GM18498 (cell line): ENCODE data around the gene SPINT2.
"Not testable (repeated sequence)": the region's sequence is repeated elsewhere in the genome, so short reads cannot be mapped to it uniquely, and the experiment has no call there.

Source experiments
- ATAC-seq: cut with Tn5 transposase; IDR thresholded peaks from one replicate; pipeline ENCODE4 v1.9.1; 2021; ENCODE audit warnings: mild to moderate bottlenecking, moderate library complexity; ENCODE audit not compliant: unreplicated experiment

Gene SPINT2, protein sequence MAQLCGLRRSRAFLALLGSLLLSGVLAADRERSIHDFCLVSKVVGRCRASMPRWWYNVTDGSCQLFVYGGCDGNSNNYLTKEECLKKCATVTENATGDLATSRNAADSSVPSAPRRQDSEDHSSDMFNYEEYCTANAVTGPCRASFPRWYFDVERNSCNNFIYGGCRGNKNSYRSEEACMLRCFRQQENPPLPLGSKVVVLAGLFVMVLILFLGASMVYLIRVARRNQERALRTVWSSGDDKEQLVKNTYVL

GRCh38 chr19:38264486-38265212, at the start of gene SPINT2:
SPINT2 (plus strand) TSS chr19:38264573; CDS start chr19:38264893, 320 bp downstream.
- ATAC-seq = no peak

- ATAC-seq = no peak
Measured at GRCh38 chr19:38216785-38217641, 47.4 kb upstream of the SPINT2 start.

DNA sequence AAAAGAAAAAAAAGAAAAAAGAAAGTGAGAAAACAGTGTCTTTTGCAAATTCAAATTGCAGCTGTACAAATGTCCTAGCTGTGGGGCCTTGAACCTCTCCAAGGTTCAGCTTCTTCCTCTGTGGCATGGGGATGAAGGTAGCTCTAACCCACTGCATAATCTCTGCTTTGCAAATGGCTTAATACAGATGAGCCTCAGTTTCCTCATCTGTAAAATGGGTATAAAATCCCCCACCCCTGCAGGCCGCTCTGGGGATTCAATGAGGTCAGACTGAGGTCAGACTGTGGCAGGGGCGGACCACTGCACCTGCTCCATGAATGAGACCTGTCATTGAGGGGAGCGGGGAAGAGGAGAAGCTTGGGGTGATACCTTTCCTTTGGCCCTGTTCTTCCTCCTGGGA, 46.2 kb upstream of the SPINT2 start:
- ATAC-seq = no peak

- ATAC-seq = no peak
Measured at GRCh38 chr19:38219221-38219620, 45.2 kb upstream of the SPINT2 start.

GRCh38 chr19:38221421-38221820, 43.0 kb upstream of the SPINT2 start:
- ATAC-seq = no peak

DNA sequence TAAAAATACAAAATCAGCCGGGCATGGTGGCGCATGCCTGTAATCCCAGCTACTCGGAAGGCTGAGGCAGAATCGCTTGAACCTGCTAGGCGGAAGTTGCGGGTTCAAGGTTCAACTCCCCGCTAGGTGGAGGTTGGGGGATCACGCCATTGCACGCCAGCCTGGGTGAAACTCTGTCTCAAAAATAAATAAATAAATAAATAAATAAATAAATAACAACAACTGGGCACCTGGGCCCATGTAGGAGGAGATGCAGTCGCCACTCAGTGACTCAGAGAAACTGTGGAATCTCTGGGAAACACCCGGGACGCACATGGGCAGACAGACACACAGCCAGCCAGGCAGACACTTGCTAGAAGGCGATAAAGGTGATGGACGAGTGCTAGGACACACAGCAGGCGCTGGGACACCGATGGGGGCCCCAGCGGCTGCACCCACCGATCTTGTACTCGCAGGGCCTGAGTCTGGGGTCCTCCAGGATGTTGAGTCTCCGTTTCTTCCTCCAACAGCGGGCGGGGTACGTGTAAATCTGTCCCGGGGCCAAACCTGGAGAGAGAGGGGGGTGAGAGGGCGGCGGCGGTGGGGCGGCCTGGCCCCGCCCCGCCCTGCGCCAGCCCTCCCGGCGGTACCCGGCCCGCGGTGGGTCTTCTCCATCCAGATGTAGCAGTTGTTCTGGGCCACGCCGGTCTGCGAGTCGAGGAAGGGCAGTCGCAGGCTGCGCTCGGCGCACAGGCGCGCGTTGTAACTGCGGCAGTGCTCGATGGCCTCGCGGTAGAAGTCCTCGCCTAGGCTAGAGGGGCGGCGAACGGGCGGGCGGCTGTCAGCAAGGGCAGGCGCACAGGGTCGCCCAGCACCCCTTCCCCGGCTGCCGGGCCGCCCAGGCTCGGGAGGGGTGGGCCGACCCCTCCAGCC, 42.2 kb upstream of the SPINT2 start:
- no peak for ATAC-seq

GRCh38 chr19:38223119-38223523, 41.3 kb upstream of the SPINT2 start:
- no peak for ATAC-seq

GRCh38 chr19:38223617-38224013, 40.8 kb upstream of the SPINT2 start:
- ATAC-seq = no peak

DNA sequence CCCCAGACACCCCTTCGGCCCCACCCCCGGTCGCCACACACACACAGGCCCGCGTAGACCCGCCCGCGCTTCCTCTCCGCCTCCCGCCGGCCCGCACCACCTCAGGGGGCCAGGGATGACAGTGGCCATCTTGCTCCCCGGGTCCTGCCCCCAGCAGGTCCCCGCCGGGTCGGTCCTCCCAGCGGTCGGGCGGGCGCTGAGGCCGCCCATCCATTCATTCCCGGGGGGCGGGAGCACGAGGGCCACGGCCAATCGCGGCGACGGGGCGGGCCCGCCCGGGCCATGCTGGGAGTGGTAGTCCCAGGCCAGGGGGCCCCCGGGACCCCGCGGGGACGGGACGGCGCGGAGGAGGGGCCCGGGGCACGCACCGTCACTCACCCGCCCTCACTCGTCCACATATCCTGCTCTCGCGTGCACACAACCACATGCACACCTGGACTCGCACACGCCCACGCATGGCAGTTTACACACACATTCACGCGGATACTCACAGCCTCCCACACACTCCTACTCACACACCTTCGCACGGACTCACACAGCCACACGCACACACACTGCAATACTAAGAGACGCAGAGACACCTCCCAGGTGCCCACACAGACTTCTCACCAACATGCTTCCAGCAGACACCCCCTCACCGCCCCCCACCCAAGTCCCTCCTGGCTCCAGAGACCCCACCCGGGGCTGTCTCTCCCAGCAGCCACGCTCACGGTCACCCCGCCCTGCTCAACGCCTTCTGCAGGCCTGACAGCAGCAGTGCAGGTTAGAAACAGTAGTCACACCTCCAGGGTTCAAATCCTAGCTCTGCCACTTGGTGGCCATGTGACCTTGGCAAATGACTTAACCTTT, 40.1 kb upstream of the SPINT2 start, which contains the start of gene DPF1:
DPF1 (minus strand) TSS at position 209 of the 849 bp plus-strand sequence; CDS start at position 129, 80 bp downstream.
- ATAC-seq = peak; percentile 76

DNA sequence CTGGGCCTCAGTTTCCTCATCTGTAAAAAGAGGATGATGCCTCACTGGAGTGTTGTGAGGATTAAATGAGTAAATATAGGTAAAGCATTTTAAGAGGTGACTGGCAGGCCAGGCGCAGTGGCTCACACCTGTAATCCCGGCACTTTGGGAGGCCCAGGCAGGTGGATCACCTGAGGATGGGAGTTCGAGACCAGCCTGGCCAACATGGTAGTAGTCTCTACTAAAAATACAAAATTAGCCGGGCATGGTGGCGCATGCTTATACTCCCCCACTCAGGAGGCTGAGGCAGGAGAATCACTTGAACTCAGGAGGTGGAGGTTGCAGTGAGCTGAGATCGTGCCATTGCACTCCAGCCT, 39.5 kb upstream of the SPINT2 start:
- not testable (repeated sequence) for ATAC-seq

GRCh38 chr19:38227287-38228004, 36.9 kb upstream of the SPINT2 start:
- no peak for ATAC-seq

DNA sequence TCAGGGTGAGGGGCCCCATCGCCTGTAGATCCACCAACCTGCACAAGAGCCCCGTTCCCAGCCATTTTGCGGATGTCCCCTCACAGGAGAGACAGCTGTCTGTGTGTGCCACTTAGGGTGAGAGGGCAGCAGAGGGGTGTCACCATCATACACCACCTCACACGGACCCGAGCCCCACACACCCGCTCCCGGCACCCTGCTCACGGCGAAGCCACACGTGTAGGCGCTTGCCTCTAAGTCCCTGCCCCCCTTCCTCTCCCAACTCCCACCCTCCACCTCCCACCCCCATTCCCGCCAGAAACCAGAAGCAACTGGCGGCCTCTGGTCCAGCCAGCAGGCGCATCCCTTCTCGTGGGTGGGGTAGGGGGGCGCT, 36.4 kb upstream of the SPINT2 start:
- no peak for ATAC-seq

DNA sequence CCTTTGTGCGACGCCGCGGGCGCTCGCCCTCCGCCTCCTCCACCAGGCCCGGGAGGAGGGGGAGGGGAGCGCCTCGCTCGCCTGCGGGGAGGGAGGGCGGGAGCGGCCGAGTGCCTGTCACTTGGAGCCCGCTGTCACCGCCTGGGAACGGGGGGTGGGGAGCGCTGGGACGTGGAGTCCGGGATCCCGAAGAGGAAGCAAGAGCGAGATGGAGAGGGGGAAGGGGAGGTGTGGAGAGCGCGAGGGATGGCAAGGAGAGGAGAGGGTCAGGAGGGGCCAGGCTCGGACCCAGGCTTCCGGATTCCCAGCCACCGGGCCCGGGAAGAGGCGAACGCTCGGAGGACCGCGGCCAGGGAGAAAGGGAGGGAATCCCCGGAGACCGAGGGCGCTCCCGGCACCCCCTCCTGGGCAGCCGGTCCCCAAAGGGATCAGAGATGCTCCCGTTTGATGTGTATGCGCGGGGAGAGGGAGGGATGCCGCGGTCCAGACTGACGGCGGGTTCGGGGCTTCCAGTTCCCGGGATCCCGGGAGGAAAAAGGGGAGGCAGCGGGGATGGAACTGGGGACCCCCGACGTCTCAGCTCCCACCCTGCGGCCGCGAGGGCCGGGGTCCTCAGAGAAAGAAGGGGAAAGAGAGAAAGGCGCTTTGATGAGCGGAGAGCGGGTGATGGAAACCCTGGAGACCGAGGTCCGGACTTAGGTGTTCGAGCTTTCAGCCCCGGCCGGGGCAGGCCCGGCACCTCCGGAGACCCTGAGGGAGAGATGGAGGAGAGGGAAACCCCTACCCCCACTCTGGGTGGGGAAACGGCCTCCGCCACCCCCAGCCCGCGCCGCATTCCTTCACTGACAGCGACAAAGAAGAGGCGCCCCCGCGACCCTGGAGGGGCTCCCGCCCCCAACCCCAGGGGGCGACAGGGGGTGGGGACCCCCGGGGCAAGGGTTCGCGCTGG, 35.6 kb upstream of the SPINT2 start:
- ATAC-seq = no peak

- peak; percentile 66 for ATAC-seq
Measured at GRCh38 chr19:38229585-38230073, 34.7 kb upstream of the SPINT2 start.

- not testable (repeated sequence) for ATAC-seq
Measured at GRCh38 chr19:38230506-38231133, 33.8 kb upstream of the SPINT2 start.

GRCh38 chr19:38231918-38232317, 32.5 kb upstream of the SPINT2 start:
- ATAC-seq = no peak

- ATAC-seq = no peak
Measured at GRCh38 chr19:38233740-38234251, 30.6 kb upstream of the SPINT2 start.
